HepG2 (cell line): ENCODE results near the gene TMEM151A. TPM values are rescaled to one million over a fixed set of nuclear protein-coding genes. Genes with fewer than 3 reads are reported as not detected.

Experiments used
- CBX1 ChIP-seq: IDR thresholded peaks from one replicate; pipeline ENCODE4 v1.6.1; 2016; ENCODE audit warnings: antibody characterized with exemption, low read depth
- CCAR2 ChIP-seq: fragments of 200-400 bp; formaldehyde crosslinking; optimal IDR thresholded peaks from 2 replicates; pipeline ENCODE3; 2018; ENCODE audit warnings: low read depth, mild to moderate bottlenecking, low read length, moderate library complexity
- FIP1L1 ChIP-seq: fragments of 200-400 bp; formaldehyde crosslinking; IDR thresholded peaks from 2 replicates; pipeline ENCODE4 v1.6.1; 2018; ENCODE audit warnings: low read depth, mild to moderate bottlenecking, low read length, moderate library complexity, borderline replicate concordance; ENCODE audit not compliant: insufficient read depth
- HNRNPL ChIP-seq: fragments of 200-400 bp; formaldehyde crosslinking; IDR thresholded peaks from 2 replicates; pipeline ENCODE4 v1.6.1; 2017; ENCODE audit warnings: mild to moderate bottlenecking, low read depth, low read length
- IKZF4 ChIP-seq: sonication (generic); formaldehyde crosslinking; IDR thresholded peaks from 2 replicates; pipeline ENCODE4 v1.5.1; 2020; ENCODE audit warnings: borderline replicate concordance, mild to moderate bottlenecking, low read depth, missing genetic modification reagents; ENCODE audit errors: not compliant biosample characterization
- PCBP2 ChIP-seq: fragments of 200-400 bp; formaldehyde crosslinking; optimal IDR thresholded peaks from 2 replicates; pipeline ENCODE3; 2018; ENCODE audit warnings: low read length, low read depth; ENCODE audit not compliant: poor library complexity, severe bottlenecking
- SIX1 ChIP-seq: sonication (generic); formaldehyde crosslinking; IDR thresholded peaks from 2 replicates; pipeline ENCODE4 v1.4.0; 2020; ENCODE audit warnings: missing genetic modification reagents, borderline replicate concordance
- SMC3 ChIP-seq: IDR thresholded peaks from 2 replicates; pipeline ENCODE4 v1.6.1; 2011; ENCODE audit warnings: low read length, improper control_type of control experiment
- SRY ChIP-seq: sonication (generic); formaldehyde crosslinking; IDR thresholded peaks from 2 replicates; pipeline ENCODE4 v1.8.0; 2022; ENCODE audit warnings: mild to moderate bottlenecking, missing genetic modification reagents
- ZNF660 ChIP-seq: sonication (generic); formaldehyde crosslinking; IDR thresholded peaks from 2 replicates; pipeline ENCODE4 v1.5.1; 2020; ENCODE audit warnings: mild to moderate bottlenecking, low read depth, missing genetic modification reagents, borderline replicate concordance
- ZNF883 ChIP-seq: sonication (generic); formaldehyde crosslinking; IDR thresholded peaks from 2 replicates; pipeline ENCODE4 v1.5.1; 2020; ENCODE audit warnings: mild to moderate bottlenecking, missing genetic modification reagents; ENCODE audit errors: not compliant biosample characterization
- polyA plus RNA-seq, 8 experiments: library from polyadenylated mRNA; depleted of rRNA in 3 of 8; stranded (reverse) in 7 of 8; unstranded in 1 of 8; fragments of >200 nt; fragmentation: Illumina TruSeq in 4 of 8; extraction: Trizol in 4 of 8; gene quantifications; 2 replicates each; pipeline versions ENCODE4 v1.2.1 to v1.2.3, GENCODE V29; 2011 to 2016; ENCODE audit warnings: low read depth in 4 of 8, missing spikeins in 1 of 8, mixed read lengths in 1 of 8; ENCODE audit not compliant: insufficient read depth in 1 of 8
- total RNA-seq, 5 experiments: library from RNA; depleted of rRNA; stranded (reverse); fragments of >200 nt; fragmentation: Illumina TruSeq; extraction: Trizol; gene quantifications; 2 replicates each; pipeline ENCODE4 v1.2.3, GENCODE V29; 2016; ENCODE audit warnings: low read depth in 1 of 5
- TF ChIP-seq, protein P1 (sequence below): sonication (generic); formaldehyde crosslinking; IDR thresholded peaks from 2 replicates; pipeline ENCODE4 v1.8.1; 2023; ENCODE audit warnings: mild to moderate bottlenecking, missing genetic modification reagents, borderline replicate concordance
- TF ChIP-seq, protein P2 (sequence below): sonication (generic); formaldehyde crosslinking; IDR thresholded peaks from 2 replicates; pipeline ENCODE4 v1.4.0; 2020; ENCODE audit warnings: missing genetic modification reagents
- TF ChIP-seq, protein P3 (sequence below): sonication (generic); formaldehyde crosslinking; IDR thresholded peaks from 2 replicates; pipeline ENCODE4 v1.5.0; 2020; ENCODE audit warnings: missing genetic modification reagents
- TF ChIP-seq, protein P4 (sequence below): sonication (generic); formaldehyde crosslinking; IDR thresholded peaks from 2 replicates; pipeline ENCODE4 v1.5.1; 2020; ENCODE audit warnings: mild to moderate bottlenecking, missing genetic modification reagents, moderate library complexity

The TMEM151A gene
- total and polyA plus RNA-seq, 2 of the 13 experiments (the other 11 are each of a cell fraction or from before 2014, with no cell fraction given), result 0.18 to 0.33 TPM

DNA sequence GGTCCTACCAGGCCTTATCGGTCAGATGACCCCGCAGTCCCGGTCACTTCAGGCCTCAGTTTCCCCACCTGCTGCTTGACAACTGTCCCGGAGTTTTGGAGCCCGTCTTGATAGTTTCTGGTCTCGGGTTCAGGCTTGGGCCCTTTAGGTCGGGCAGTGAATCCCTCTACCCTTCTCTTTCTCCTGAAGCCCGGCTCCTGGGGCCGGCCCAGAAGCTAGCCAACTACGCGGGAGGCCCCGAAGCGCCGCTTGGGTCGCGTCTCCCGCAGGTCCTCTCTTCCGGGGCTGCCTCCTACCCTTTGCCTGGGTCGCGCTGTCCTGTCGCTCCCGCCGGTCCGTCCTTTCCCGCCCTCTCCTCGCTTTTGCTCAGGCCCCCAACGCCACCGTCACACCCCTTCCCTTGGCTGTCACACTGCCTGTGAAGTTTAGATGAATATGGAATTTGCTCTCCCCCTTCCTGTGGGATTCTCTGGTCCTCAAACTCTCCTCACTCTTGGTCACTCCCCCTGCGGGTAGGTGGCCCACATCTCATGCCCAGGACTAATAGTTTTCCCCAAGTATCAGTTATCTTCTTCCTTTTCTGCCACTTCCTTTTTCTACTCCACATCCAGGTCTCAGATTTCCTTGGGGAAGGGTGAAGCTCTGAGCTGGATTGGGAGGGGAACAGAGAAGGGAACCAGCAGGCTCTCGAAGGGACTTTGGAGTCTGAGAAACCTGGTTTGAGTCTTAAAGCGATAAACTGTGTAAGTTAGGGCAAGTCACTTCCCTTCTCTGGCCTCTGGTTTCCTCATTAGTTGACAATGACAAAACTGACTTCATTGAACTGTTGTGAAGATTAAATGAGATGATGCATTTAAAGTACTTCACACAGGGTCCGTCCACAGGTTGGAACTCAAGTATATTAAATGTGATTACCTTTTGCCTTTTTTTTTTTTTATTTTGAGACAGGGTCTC is 22.5 kb upstream of the TMEM151A start (continued):
- TF ChIP-seq, protein P1, sequence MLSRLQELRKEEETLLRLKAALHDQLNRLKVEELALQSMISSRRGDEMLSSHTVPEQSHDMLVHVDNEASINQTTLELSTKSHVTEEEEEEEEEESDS, result no peak
- TF ChIP-seq CCAR2 (no peak), PCBP2 (no peak), CBX1 (no peak), SRY (CRISPR knock-in tag) (no peak), ZNF883 (peak; percentile 15), SIX1 (CRISPR knock-in tag) (no peak), HNRNPL (no peak), FIP1L1 (no peak), SMC3 (0 out of 2 replicates have a peak, but pooled peaks have one; percentile 11), ZNF660 (CRISPR knock-in tag) (no peak), IKZF4 (CRISPR knock-in tag) (no peak)
- TF ChIP-seq, protein P2, sequence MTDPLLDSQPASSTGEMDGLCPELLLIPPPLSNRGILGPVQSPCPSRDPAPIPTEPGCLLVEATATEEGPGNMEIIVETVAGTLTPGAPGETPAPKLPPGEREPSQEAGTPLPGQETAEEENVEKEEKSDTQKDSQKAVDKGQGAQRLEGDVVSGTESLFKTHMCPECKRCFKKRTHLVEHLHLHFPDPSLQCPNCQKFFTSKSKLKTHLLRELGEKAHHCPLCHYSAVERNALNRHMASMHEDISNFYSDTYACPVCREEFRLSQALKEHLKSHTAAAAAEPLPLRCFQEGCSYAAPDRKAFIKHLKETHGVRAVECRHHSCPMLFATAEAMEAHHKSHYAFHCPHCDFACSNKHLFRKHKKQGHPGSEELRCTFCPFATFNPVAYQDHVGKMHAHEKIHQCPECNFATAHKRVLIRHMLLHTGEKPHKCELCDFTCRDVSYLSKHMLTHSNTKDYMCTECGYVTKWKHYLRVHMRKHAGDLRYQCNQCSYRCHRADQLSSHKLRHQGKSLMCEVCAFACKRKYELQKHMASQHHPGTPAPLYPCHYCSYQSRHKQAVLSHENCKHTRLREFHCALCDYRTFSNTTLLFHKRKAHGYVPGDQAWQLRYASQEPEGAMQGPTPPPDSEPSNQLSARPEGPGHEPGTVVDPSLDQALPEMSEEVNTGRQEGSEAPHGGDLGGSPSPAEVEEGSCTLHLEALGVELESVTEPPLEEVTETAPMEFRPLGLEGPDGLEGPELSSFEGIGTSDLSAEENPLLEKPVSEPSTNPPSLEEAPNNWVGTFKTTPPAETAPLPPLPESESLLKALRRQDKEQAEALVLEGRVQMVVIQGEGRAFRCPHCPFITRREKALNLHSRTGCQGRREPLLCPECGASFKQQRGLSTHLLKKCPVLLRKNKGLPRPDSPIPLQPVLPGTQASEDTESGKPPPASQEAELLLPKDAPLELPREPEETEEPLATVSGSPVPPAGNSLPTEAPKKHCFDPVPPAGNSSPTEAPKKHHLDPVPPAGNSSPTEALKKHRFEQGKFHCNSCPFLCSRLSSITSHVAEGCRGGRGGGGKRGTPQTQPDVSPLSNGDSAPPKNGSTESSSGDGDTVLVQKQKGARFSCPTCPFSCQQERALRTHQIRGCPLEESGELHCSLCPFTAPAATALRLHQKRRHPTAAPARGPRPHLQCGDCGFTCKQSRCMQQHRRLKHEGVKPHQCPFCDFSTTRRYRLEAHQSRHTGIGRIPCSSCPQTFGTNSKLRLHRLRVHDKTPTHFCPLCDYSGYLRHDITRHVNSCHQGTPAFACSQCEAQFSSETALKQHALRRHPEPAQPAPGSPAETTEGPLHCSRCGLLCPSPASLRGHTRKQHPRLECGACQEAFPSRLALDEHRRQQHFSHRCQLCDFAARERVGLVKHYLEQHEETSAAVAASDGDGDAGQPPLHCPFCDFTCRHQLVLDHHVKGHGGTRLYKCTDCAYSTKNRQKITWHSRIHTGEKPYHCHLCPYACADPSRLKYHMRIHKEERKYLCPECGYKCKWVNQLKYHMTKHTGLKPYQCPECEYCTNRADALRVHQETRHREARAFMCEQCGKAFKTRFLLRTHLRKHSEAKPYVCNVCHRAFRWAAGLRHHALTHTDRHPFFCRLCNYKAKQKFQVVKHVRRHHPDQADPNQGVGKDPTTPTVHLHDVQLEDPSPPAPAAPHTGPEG, result no peak
- TF ChIP-seq, protein P3, sequence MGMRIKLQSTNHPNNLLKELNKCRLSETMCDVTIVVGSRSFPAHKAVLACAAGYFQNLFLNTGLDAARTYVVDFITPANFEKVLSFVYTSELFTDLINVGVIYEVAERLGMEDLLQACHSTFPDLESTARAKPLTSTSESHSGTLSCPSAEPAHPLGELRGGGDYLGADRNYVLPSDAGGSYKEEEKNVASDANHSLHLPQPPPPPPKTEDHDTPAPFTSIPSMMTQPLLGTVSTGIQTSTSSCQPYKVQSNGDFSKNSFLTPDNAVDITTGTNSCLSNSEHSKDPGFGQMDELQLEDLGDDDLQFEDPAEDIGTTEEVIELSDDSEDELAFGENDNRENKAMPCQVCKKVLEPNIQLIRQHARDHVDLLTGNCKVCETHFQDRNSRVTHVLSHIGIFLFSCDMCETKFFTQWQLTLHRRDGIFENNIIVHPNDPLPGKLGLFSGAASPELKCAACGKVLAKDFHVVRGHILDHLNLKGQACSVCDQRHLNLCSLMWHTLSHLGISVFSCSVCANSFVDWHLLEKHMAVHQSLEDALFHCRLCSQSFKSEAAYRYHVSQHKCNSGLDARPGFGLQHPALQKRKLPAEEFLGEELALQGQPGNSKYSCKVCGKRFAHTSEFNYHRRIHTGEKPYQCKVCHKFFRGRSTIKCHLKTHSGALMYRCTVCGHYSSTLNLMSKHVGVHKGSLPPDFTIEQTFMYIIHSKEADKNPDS (CRISPR knock-in tag), result no peak
- TF ChIP-seq, protein P4, sequence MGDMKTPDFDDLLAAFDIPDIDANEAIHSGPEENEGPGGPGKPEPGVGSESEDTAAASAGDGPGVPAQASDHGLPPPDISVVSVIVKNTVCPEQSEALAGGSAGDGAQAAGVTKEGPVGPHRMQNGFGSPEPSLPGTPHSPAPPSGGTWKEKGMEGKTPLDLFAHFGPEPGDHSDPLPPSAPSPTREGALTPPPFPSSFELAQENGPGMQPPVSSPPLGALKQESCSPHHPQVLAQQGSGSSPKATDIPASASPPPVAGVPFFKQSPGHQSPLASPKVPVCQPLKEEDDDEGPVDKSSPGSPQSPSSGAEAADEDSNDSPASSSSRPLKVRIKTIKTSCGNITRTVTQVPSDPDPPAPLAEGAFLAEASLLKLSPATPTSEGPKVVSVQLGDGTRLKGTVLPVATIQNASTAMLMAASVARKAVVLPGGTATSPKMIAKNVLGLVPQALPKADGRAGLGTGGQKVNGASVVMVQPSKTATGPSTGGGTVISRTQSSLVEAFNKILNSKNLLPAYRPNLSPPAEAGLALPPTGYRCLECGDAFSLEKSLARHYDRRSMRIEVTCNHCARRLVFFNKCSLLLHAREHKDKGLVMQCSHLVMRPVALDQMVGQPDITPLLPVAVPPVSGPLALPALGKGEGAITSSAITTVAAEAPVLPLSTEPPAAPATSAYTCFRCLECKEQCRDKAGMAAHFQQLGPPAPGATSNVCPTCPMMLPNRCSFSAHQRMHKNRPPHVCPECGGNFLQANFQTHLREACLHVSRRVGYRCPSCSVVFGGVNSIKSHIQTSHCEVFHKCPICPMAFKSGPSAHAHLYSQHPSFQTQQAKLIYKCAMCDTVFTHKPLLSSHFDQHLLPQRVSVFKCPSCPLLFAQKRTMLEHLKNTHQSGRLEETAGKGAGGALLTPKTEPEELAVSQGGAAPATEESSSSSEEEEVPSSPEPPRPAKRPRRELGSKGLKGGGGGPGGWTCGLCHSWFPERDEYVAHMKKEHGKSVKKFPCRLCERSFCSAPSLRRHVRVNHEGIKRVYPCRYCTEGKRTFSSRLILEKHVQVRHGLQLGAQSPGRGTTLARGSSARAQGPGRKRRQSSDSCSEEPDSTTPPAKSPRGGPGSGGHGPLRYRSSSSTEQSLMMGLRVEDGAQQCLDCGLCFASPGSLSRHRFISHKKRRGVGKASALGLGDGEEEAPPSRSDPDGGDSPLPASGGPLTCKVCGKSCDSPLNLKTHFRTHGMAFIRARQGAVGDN (CRISPR knock-in tag), result peak; percentile 36; the same call in 1 of the 2 replicates
